ENCODE data around the gene GTPBP8.
"Not testable (repeated sequence)": the region's sequence is repeated elsewhere in the genome, so short reads cannot be mapped to it uniquely, and the experiment has no call there.

Gene GTPBP8

DNA sequence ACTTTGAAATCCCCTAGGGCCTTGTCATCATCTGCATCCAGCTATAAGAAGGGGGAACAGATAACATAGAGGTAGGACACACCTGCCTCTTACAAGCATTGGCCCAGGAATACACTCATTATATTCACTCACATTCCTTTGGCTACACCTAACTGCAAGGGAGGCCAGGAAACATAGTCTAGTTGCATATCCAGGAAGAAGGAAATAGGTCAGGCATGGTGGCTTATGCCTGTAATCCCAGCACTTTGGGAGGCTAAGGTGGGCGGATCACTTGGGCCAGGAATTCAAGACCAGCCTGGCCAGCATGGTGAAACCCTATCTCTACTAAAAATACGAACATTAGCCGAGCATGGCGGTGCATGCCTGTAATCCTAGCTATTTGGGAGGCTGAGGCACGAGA, 48.8 kb downstream of the GTPBP8 start:
- Histone ChIP-seq H3K4me1 (ENCODE audit: control insufficient read depth, insufficient read depth, low read length) (no peaks in the 10 kb centered on the region), H3K9me3 (ENCODE audit: control insufficient read depth, insufficient read depth, low read length) (no peaks in the 10 kb centered on the region), H3K27me3 (ENCODE audit: control insufficient read depth, insufficient read depth, low read length) (no peaks in the 10 kb centered on the region), H3K36me3 (ENCODE audit: control insufficient read depth, insufficient read depth, low read length) (no peaks in the 10 kb centered on the region), H3K9ac (ENCODE audit: low read depth, low read length) (no peak overlapping the region), H3K4me3 (ENCODE audit: low read depth, low read length) (no peak overlapping the region)

DNA sequence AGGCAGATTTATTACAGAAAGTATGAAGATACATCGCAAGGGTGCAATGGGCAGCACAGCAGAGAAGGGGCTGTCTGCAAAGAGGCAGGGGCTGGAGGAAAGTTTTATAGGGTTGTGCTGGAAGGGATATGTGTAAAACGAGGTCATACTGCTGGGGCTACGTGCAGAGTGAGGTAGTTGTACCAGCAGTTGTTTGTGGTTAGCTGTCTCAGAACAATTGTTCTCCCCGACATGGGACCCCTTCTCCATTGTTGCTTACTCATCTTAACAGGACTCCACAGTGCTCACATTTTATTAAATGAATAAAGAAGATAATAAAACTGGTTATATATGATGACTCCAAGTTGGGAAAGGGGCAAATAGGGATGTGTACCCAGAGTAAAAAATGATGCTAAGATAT, 49.4 kb downstream of the GTPBP8 start:
- H3K4me1 ChIP-seq (ENCODE audit: control insufficient read depth, insufficient read depth, low read length), result no peaks in the 10 kb centered on the region
- no peak overlapping the region for H3K9ac ChIP-seq (ENCODE audit: low read depth, low read length)

DNA sequence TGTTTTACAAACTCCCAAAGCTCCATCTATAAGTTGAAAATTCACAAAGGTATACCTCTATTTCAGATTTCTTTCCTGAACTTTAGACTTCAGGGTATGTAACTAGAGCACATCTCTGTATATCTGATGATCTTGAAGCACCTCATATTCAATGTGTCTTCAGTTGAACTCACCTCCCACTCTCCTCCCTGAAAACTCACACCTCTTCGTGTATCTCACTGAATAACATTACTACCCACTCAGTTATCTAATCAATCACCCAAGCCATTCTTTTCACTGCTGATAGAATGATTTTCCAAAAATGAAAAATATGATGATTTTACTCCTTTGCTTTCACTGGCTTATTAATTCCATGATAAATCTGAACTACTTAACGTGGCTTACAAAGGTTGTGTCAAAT, 52.9 kb downstream of the GTPBP8 start:
- Histone ChIP-seq H3K4me3 (ENCODE audit: low read depth, low read length) (no peak overlapping the region), H3K4me1 (ENCODE audit: control insufficient read depth, insufficient read depth, low read length) (no peaks in the 10 kb centered on the region), H3K9ac (ENCODE audit: low read depth, low read length) (no peak overlapping the region), H3K36me3 (ENCODE audit: control insufficient read depth, insufficient read depth, low read length) (no peaks in the 10 kb centered on the region), H3K9me3 (ENCODE audit: control insufficient read depth, insufficient read depth, low read length) (no peaks in the 10 kb centered on the region), H3K27me3 (ENCODE audit: control insufficient read depth, insufficient read depth, low read length) (no peaks in the 10 kb centered on the region)

More for the DNA sequence above, 49.4 kb downstream of the GTPBP8 start:
- no peaks in the 10 kb centered on the region for H3K27me3 ChIP-seq (ENCODE audit: control insufficient read depth, insufficient read depth, low read length)
- no peaks in the 10 kb centered on the region for H3K9me3 ChIP-seq (ENCODE audit: control insufficient read depth, insufficient read depth, low read length)
- H3K4me3 ChIP-seq (ENCODE audit: low read depth, low read length), result no peak overlapping the region
- H3K36me3 ChIP-seq (ENCODE audit: control insufficient read depth, insufficient read depth, low read length), result no peaks in the 10 kb centered on the region

DNA sequence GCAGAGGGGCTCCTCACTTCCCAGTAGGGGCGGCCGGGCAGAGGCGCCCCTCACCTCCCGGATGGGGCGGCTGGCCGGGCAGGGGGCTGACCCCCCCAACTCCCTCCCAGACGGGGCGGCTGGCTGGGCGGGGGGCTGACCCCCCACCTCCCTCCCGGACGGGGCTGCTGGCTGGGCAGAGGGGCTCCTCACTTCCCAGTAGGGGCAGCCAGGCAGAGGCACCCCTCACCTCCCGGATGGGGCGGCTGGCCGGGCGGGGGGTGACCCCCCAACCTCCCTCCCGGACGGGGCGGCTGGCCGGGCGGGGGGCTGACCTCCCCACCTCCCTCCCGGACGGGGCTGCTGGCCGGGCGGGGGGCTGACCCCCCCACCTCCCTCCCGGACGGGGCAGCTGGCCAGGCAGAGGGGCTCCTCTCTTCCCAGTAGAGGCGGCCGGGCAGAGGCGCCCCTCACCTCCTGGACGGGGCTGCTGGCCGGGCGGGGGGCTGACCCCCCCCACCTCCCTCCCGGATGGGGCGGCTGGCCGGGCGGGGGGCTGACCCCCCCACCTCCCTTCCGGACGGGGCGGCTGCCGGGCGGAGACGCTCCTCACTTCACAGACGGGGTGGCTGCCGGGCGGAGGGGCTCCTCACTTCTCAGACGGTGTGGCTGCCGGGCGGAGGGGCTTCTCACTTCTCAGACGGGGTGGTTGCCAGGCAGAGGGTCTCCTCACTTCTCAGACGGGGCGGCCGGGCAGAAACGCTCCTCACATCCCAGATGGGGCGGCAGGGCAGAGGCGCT, 55.6 kb downstream of the GTPBP8 start:
- not testable (repeated sequence) for H3K27me3 ChIP-seq (ENCODE audit: control insufficient read depth, insufficient read depth, low read length); H3K4me1 ChIP-seq (ENCODE audit: control insufficient read depth, insufficient read depth, low read length); H3K9me3 ChIP-seq (ENCODE audit: control insufficient read depth, insufficient read depth, low read length); H3K36me3 ChIP-seq (ENCODE audit: control insufficient read depth, insufficient read depth, low read length); H3K9ac ChIP-seq (ENCODE audit: low read depth, low read length); H3K4me3 ChIP-seq (ENCODE audit: low read depth, low read length)

DNA sequence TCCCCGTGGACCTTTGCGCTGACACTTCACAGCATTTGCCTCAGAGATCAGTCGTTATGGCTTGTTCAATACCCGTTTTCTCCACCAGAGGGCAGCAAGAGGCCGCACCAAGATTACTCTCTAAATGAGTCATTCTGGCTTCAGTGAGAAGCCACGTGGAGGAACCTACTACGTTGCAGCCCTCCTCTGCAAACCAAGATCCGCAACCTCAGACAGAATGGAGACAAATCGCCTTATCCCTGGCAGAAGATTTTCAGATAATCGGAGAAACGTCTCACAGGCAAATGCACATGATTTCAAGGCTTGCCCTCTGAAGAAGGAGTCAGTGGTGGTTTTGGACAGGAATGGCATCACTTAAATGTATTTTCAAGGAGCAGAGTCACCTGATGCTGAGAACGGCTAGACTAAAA, 60.5 kb downstream of the GTPBP8 start:
- H3K4me1 ChIP-seq (ENCODE audit: control insufficient read depth, insufficient read depth, low read length), result peaks cover 3% of the 10 kb centered on the region
- H3K9me3 ChIP-seq (ENCODE audit: control insufficient read depth, insufficient read depth, low read length), result no peaks in the 10 kb centered on the region
- peaks cover 9% of the 10 kb centered on the region for H3K27me3 ChIP-seq (ENCODE audit: control insufficient read depth, insufficient read depth, low read length)
- H3K4me3 ChIP-seq (ENCODE audit: low read depth, low read length), result no peak overlapping the region
- H3K9ac ChIP-seq (ENCODE audit: low read depth, low read length), result no peak overlapping the region
- no peaks in the 10 kb centered on the region for H3K36me3 ChIP-seq (ENCODE audit: control insufficient read depth, insufficient read depth, low read length)

All from iPS-15b (cell line).